Right ventricle myocardium inferior (tissue), 1 donor: ENCODE results near the gene VSTM4. TPM values are rescaled to one million over a fixed set of nuclear protein-coding genes. Genes with fewer than 3 reads are reported as not detected.

Experiments used
- ATAC-seq: fragments of 200-7000 bp; cut with Tn5 transposase; one replicate; pipeline ENCODE4 v1.9.1; 2020; ENCODE audit warnings: mild to moderate bottlenecking, moderate library complexity
- DNase-seq: peaks from one replicate; pipeline ENCODE4 v3.0.0; 2021; ENCODE audit errors: missing footprints
- intact Hi-C: fragments of 100-400 bp; cut with DNase I; formaldehyde crosslinking; loops from one replicate; pipeline ENCODE4 v1.11.0; 2022
- total RNA-seq: library from RNA; stranded (reverse); fragmentation: NEBNext Ultra II Directional; extraction: Animal tissue kit (Norgen Biotek cat#: 25700); gene quantifications from one replicate; pipeline ENCODE4 v1.2.1, GENCODE V29; 2021
- donor health status: DM: no; HTN: yes; CAD: no; lungs with severe emphysema.

VSTM4 gene
- total RNA-seq, 1 donor from 2014 or later: 21.8 TPM

GRCh38 chr10:49038711-49039110 lies 76.6 kb downstream of the VSTM4 start:
- intact Hi-C loops: no loop called here
- no peak for ATAC-seq
- no peak for DNase-seq

GRCh38 chr10:49037187-49037586 lies 78.1 kb downstream of the VSTM4 start:
- ATAC-seq: no peak
- DNase-seq: no peak
- intact Hi-C loops: no loop called here

GRCh38 chr10:49036638-49037037 lies 78.7 kb downstream of the VSTM4 start:
- intact Hi-C loops: no loop called here
- ATAC-seq (no peak), DNase-seq (no peak)

GRCh38 chr10:49035920-49036319 lies 79.4 kb downstream of the VSTM4 start:
- DNase-seq (no peak), ATAC-seq (no peak)
- intact Hi-C loops: no loop called here

GRCh38 chr10:49034925-49035324 lies 80.4 kb downstream of the VSTM4 start:
- DNase-seq (no peak), ATAC-seq (no peak)
- intact Hi-C loops: no loop called here

GRCh38 chr10:49033939-49034338 lies 81.4 kb downstream of the VSTM4 start:
- intact Hi-C loops: no loop called here
- DNase-seq: no peak
- ATAC-seq: no peak

GRCh38 chr10:49029666-49030065 lies 85.7 kb downstream of the VSTM4 start:
- DNase-seq: no peak
- intact Hi-C loops: no loop called here
- no peak for ATAC-seq

GRCh38 chr10:49028639-49029038 lies 86.7 kb downstream of the VSTM4 start:
- intact Hi-C loops: no loop called here
- ATAC-seq (no peak), DNase-seq (no peak)

GRCh38 chr10:49025347-49025983 lies 89.9 kb downstream of the VSTM4 start:
- ATAC-seq (no peak), DNase-seq (no peak)
- intact Hi-C loops: no loop called here

- intact Hi-C loops: no loop called here
- ATAC-seq (peak; percentile 33), DNase-seq (no peak)
Measured at GRCh38 chr10:49024484-49024883, 90.8 kb downstream of the VSTM4 start.

- peak; percentile 80 for ATAC-seq
- no peak for DNase-seq
- intact Hi-C loops: no loop called here
Measured at GRCh38 chr10:49023752-49024151, 91.6 kb downstream of the VSTM4 start.

GRCh38 chr10:49023071-49023470 lies 92.3 kb downstream of the VSTM4 start:
- DNase-seq: no peak
- intact Hi-C loops: no loop called here
- ATAC-seq: no peak

- ATAC-seq (no peak), DNase-seq (no peak)
- intact Hi-C loops: no loop called here
Measured at GRCh38 chr10:49021685-49022084, 93.6 kb downstream of the VSTM4 start.

GRCh38 chr10:49015700-49016099 lies 99.6 kb downstream of the VSTM4 start:
- DNase-seq (no peak), ATAC-seq (no peak)
- intact Hi-C loops: no loop called here

GRCh38 chr10:49012603-49013002 lies 102.7 kb downstream of the VSTM4 start:
- intact Hi-C loops: no loop called here
- no peak for DNase-seq
- ATAC-seq: no peak

GRCh38 chr10:49011756-49012155 lies 103.6 kb downstream of the VSTM4 start:
- DNase-seq (no peak), ATAC-seq (no peak)
- intact Hi-C loops: no loop called here

- DNase-seq (no peak), ATAC-seq (no peak)
- intact Hi-C loops: no loop called here
Measured at GRCh38 chr10:49010865-49011264, 104.5 kb downstream of the VSTM4 start.

GRCh38 chr10:49010295-49010694 lies 105.0 kb downstream of the VSTM4 start:
- DNase-seq (no peak), ATAC-seq (no peak)
- intact Hi-C loops: no loop called here

GRCh38 chr10:49009199-49009979 lies 105.9 kb downstream of the VSTM4 start:
- ATAC-seq (peak; percentile 40), DNase-seq (no peak)
- intact Hi-C loops: loop anchor here (2.0 to 5.0 kb wide), 2 partner anchors 43 to 105 kb away; partner anchors contain the start of gene VSTM4

- intact Hi-C loops: loop anchor here (2.0 to 5.0 kb wide), 2 partner anchors 44 to 106 kb away; partner anchors contain the start of gene VSTM4
- DNase-seq: no peak
- peak; percentile 66 for ATAC-seq
Measured at GRCh38 chr10:49008505-49009198, 106.7 kb downstream of the VSTM4 start.
